Left ventricle myocardium inferior (tissue), 1 donor: ENCODE measurements around the gene TPPP3. TPM values are rescaled to one million over a fixed set of nuclear protein-coding genes. Genes with fewer than 3 reads are reported as not detected.

Experiments used
- DNase-seq: peaks from one replicate; pipeline ENCODE4 v3.0.0-alpha.2; 2020
- H3K27ac ChIP-seq: fragments of 200-600 bp; replicated peaks from 2 replicates; pipeline ENCODE4 v1.8.0; 2021
- H3K27me3 ChIP-seq: fragments of 200-600 bp; 2 replicates; pipeline ENCODE4 v1.8.0; 2021; ENCODE audit warnings: low read depth
- H3K36me3 ChIP-seq: fragments of 200-600 bp; 2 replicates; pipeline ENCODE4 v1.8.0; 2021
- H3K4me1 ChIP-seq: fragments of 200-600 bp; 2 replicates; pipeline ENCODE4 v1.8.0; 2021
- H3K4me3 ChIP-seq: fragments of 200-600 bp; 2 replicates; pipeline ENCODE4 v1.8.0; 2021; ENCODE audit warnings: mild to moderate bottlenecking, moderate library complexity
- H3K9me3 ChIP-seq: fragments of 200-600 bp; replicated peaks from 2 replicates; pipeline ENCODE4 v1.8.0; 2021
- CTCF ChIP-seq: fragments of 200-600 bp; IDR thresholded peaks from 2 replicates; pipeline ENCODE4 v1.8.0; 2021; ENCODE audit warnings: antibody characterized with exemption, mild to moderate bottlenecking, borderline replicate concordance
- intact Hi-C: fragments of 100-400 bp; cut with micrococcal nuclease; formaldehyde crosslinking; loops from one replicate; pipeline ENCODE4 v1.11.0; 2022
- total RNA-seq: library from RNA; stranded (reverse); fragmentation: NEBNext Ultra II Directional; extraction: Animal tissue kit (Norgen Biotek cat#: 25700); gene quantifications from one replicate; pipeline ENCODE4 v1.2.1, GENCODE V29; 2021
- donor health status: DM: no; HTN: yes; CAD: no; lungs with severe emphysema.

The TPPP3 gene
- total RNA-seq, 1 donor from 2014 or later, result 15.5 TPM

- Histone ChIP-seq H3K27me3 (peaks cover 31% of the 10 kb centered on the region), H3K9me3 (no peaks in the 10 kb centered on the region), H3K4me1 (peaks cover 43% of the 10 kb centered on the region), H3K36me3 (peaks cover 7% of the 10 kb centered on the region), H3K27ac (peak overlapping the region; percentile 62), H3K4me3 (no peak overlapping the region)
- DNase-seq, result no peak
- TF ChIP-seq CTCF, result no peak
- intact Hi-C loops, result no loop called here
Observed at GRCh38 chr16:67432506-67432890, 39.2 kb upstream of the TPPP3 start.

- Histone ChIP-seq H3K27ac (peak overlapping the region; percentile 62), H3K36me3 (peaks cover 2% of the 10 kb centered on the region), H3K27me3 (peaks cover 37% of the 10 kb centered on the region), H3K9me3 (no peaks in the 10 kb centered on the region), H3K4me1 (peaks cover 43% of the 10 kb centered on the region), H3K4me3 (peak overlapping the region; percentile 66)
- intact Hi-C loops, result no loop called here
- no peak for TF ChIP-seq CTCF
- DNase-seq, result no peak
Observed at GRCh38 chr16:67431775-67432505, 38.6 kb upstream of the TPPP3 start.

GRCh38 chr16:67430977-67431774 is 37.9 kb upstream of the TPPP3 start, which contains the start of gene HSD11B2:
TSS of gene HSD11B2 (plus strand) at chr16:67431121. CDS start at chr16:67431249, 128 bp downstream.
- no peak for TF ChIP-seq CTCF
- peak within 1 kb of the TSS; percentile 66 for H3K4me3 ChIP-seq
- no peaks in the 10 kb centered on the region for H3K36me3 ChIP-seq
- peaks cover 43% of the 10 kb centered on the region for H3K4me1 ChIP-seq
- peak; percentile 55 for DNase-seq
- H3K27ac ChIP-seq, result peak within 1 kb of the TSS; percentile 62
- H3K27me3 ChIP-seq, result peaks cover 44% of the 10 kb centered on the region
- H3K9me3 ChIP-seq, result no peaks in the 10 kb centered on the region
- intact Hi-C loops, result no loop called here

- H3K4me1 ChIP-seq, result peaks cover 43% of the 10 kb centered on the region
- peak; percentile 29 for DNase-seq
- TF ChIP-seq CTCF, result no peak
- no peaks in the 10 kb centered on the region for H3K9me3 ChIP-seq
- no peaks in the 10 kb centered on the region for H3K36me3 ChIP-seq
- H3K4me3 ChIP-seq, result peak overlapping the region; percentile 66
- H3K27ac ChIP-seq, result peak overlapping the region; percentile 62
- peaks cover 50% of the 10 kb centered on the region for H3K27me3 ChIP-seq
- intact Hi-C loops, result no loop called here
Observed at GRCh38 chr16:67430504-67430976, 37.2 kb upstream of the TPPP3 start.

- H3K27me3 ChIP-seq, result peaks cover 52% of the 10 kb centered on the region
- H3K36me3 ChIP-seq, result no peaks in the 10 kb centered on the region
- no peak for TF ChIP-seq CTCF
- H3K9me3 ChIP-seq, result no peaks in the 10 kb centered on the region
- H3K4me3 ChIP-seq, result peak overlapping the region; percentile 66
- peaks cover 43% of the 10 kb centered on the region for H3K4me1 ChIP-seq
- peak overlapping the region; percentile 12 for H3K27ac ChIP-seq
- DNase-seq, result no peak
- intact Hi-C loops, result no loop called here
Observed at GRCh38 chr16:67429799-67430503, 36.7 kb upstream of the TPPP3 start.
